SW 1271 (cell line): ENCODE data around the gene SERGEF.

Experiments
- DNase-seq, 2 experiments: peaks; one replicate each; lab custom pipeline; 2025; lab: John Stamatoyannopoulos, UW

Gene SERGEF

GRCh38 chr11:17952487-17952886 lies 60.4 kb downstream of the SERGEF start:
- DNase-seq: no peak

- no peak for DNase-seq
Measured at GRCh38 chr11:17951685-17952388, 61.0 kb downstream of the SERGEF start.

GRCh38 chr11:17950644-17951043 lies 62.2 kb downstream of the SERGEF start:
- no peak for DNase-seq

- no peak for DNase-seq
Measured at GRCh38 chr11:17948296-17948695, 64.6 kb downstream of the SERGEF start.

GRCh38 chr11:17939542-17939941 lies 73.3 kb downstream of the SERGEF start:
- DNase-seq: no peak

GRCh38 chr11:17936790-17937189 lies 76.1 kb downstream of the SERGEF start:
- DNase-seq: no peak

GRCh38 chr11:17934194-17934593 lies 78.7 kb downstream of the SERGEF start:
- DNase-seq: no peak

GRCh38 chr11:17933708-17934107 lies 79.1 kb downstream of the SERGEF start:
- DNase-seq: no peak

- DNase-seq: no peak
Measured at GRCh38 chr11:17932472-17932871, 80.4 kb downstream of the SERGEF start.

- DNase-seq: no peak
Measured at GRCh38 chr11:17931595-17931994, 81.3 kb downstream of the SERGEF start.

- no peak for DNase-seq
Measured at GRCh38 chr11:17930544-17931125, 82.2 kb downstream of the SERGEF start.

GRCh38 chr11:17929171-17929570 lies 83.7 kb downstream of the SERGEF start:
- no peak for DNase-seq

GRCh38 chr11:17927681-17928343 lies 85.0 kb downstream of the SERGEF start:
- no peak for DNase-seq

- no peak for DNase-seq
Measured at GRCh38 chr11:17927041-17927440, 85.8 kb downstream of the SERGEF start.

- no peak for DNase-seq
Measured at GRCh38 chr11:17924713-17925112, 88.1 kb downstream of the SERGEF start.

GRCh38 chr11:17923217-17923616 lies 89.6 kb downstream of the SERGEF start:
- no peak for DNase-seq

GRCh38 chr11:17922416-17922788 lies 90.4 kb downstream of the SERGEF start:
- no peak for DNase-seq

GRCh38 chr11:17921659-17922415 lies 91.0 kb downstream of the SERGEF start:
- no peak for DNase-seq

GRCh38 chr11:17918049-17918605 lies 94.7 kb downstream of the SERGEF start:
- DNase-seq: no peak

GRCh38 chr11:17917556-17917955 lies 95.3 kb downstream of the SERGEF start:
- DNase-seq: no peak

GRCh38 chr11:17915500-17916143 lies 97.2 kb downstream of the SERGEF start:
- DNase-seq: no peak

- no peak for DNase-seq
Measured at GRCh38 chr11:17914957-17915356, 97.9 kb downstream of the SERGEF start.
